Activated CD8-positive, alpha-beta memory T cell treated with anti-CD3 and anti-CD28 coated beads, Interleukin-2, amount 50 U/mL, for 1 hour (primary cell): ENCODE results near the gene ZBTB24.

Experiments
- DNase-seq: peaks from one replicate; pipeline ENCODE4 v3.0.0-alpha.2; 2020; ENCODE audit errors: extremely low read depth

The ZBTB24 gene

GRCh38 chr6:109498936-109499335 lies 15.9 kb upstream of the ZBTB24 start:
- no peak for DNase-seq

GRCh38 chr6:109498052-109498451 lies 15.0 kb upstream of the ZBTB24 start:
- no peak for DNase-seq

GRCh38 chr6:109496036-109496772 lies 13.2 kb upstream of the ZBTB24 start:
- no peak for DNase-seq

DNA sequence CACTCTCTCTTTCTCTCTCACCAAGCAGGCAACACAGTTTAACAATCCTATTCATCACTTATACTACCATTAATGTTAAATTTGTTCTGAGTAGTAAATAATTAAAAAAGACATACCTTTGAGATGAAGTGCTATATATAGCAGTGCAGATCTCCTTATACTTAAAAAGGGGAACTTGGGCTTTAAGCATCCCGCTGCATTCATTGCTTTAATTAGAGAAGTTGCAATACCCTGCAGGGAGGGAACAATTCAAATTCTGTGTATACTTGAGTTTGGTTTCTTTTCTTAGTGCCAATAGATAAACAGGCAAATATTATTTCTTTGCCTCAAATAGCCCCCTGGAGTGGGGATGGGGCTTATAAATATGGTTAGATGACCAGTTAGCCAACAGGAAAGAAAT lies 10.8 kb upstream of the ZBTB24 start:
- DNase-seq, result no peak

- no peak for DNase-seq
These were observed 8.4 kb upstream of the ZBTB24 start for GRCh38 chr6:109491207-109491938.

DNA sequence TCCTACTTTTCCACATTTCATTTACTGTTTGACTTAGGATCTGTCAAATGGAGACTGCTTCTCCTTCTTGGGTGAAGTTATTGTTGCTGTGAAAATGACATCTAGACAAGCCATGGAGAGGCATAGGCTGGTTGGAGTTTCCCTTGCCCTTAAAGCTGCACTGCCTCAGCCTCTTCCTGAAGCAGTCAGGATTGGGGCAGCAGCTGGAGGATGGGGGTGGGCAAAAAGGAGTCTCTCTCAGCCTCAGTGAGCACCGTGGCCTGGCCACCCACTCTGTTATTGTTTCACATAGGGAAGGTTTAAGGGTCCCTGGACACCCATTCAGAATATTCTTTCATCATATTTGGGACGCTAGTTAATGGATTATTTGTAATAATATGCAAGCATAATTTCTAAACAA lies 7.7 kb upstream of the ZBTB24 start:
- DNase-seq, result no peak

DNA sequence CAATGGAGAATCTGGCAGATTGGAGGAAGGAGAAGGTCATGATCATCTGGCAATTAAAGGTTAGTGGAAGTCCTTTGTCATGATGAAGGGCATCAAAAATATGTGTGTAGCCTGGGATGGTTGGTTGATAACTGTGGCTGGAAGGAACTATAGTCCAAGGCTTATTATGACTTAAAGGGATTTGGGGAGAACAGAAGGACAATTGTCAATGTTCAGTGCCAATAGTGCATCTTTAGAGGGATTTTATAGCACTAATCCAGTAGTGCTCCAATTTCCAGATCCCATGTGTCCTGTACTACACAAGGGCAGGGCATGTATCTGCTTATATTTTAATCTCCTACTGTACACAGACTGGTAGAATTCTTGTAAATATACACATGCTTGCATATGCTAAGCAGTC lies 5.0 kb upstream of the ZBTB24 start:
- no peak for DNase-seq

GRCh38 chr6:109486068-109486467 lies 3.0 kb upstream of the ZBTB24 start:
- no peak for DNase-seq

- DNase-seq, result no peak
These were observed 2.4 kb upstream of the ZBTB24 start for GRCh38 chr6:109485266-109485935.

DNA sequence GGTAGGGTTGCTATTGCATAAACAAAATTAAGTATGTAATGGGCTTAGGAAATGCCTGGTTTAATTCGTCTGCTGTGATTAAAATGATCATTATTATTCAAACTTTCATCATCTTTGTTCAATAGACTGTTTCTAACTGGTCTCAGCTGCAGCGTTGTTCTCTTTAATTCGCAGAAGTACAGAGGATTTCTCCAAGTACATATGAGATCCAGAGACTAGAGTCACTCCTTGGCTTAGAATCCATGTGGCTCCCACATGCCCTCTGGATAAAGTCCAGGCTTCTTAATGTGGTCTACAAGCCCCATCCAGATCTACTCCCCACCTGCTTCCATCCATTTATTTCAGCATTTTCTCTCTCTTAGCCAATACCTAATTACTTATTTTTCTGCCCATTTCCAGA lies 1.1 kb upstream of the ZBTB24 start:
- DNase-seq, result no peak

DNA sequence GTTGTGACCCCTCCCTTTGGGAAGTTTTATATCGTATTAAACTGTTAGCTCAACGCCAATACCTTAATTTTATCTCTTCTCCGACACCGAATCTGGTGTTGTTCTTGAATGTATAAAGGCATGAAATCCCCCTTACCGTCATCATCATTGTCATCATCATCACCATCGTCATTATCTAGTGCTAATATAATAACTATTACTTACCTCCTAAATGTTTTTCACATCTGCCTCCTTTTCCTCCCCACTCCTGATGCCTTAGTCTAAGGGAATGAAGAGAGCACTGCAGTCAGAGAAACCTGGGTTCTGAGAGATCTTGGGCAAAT lies 677 bp upstream of the ZBTB24 start:
- DNase-seq, result no peak

GRCh38 chr6:109480993-109481480 lies 2.0 kb downstream of the ZBTB24 start:
- DNase-seq, result no peak

DNA sequence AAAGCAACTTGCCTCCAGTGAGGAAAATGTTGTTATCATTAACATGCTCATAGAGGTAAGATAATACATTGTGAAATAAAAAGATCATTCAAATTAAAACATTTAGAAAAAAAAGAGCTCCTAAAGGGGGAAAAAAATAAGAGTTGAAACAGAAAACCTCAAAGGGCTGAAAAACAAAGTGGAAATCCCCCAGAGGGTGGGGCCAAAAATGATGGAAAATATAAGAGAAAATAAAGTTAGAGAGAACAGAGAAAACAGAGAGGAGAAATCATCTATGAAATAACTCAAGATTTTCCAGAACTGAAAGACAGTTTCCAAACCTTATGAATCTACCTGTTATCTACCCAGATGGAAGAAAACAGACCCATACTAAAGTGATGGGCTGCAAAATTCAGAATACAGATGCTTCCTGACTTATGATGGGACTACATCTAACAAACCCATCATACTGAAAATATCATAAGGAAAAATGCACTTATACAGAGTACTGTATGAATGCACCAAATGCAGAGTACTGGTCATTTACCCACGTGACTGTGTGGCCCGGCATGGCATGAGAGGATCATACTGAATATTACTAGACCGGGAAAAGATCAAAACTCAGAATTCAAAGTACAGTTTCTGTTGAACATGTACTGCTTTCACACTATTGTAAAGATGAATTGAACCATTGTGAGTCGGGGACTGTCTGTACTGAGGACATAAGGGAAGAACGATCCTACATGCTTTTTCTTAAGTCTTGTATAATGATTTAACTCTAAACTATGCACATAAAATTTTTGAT lies 4.0 kb downstream of the ZBTB24 start:
- DNase-seq, result no peak

- no peak for DNase-seq
These were observed 4.7 kb downstream of the ZBTB24 start for GRCh38 chr6:109478222-109478805.

DNA sequence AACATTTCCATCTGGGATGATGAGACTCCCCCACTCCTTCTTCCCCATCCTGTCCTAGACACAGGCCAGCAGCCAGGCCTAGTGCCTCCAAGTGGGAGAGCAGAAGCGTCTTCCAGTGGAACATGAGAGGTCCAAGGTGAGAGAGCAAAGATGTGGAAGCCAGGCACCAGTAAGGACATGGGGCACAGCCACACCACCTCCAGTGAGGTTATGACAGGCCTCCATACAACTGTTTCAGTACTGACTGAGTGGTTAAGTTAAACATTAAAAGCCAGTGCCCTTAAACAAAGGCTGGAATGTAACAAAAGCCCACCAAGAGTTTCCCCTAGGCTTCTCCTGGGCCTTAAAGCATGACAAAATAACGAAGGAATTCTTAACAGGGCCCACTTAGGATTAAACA lies 5.3 kb downstream of the ZBTB24 start:
- DNase-seq, result no peak

- DNase-seq, result no peak
These were observed 5.8 kb downstream of the ZBTB24 start for GRCh38 chr6:109477184-109477583.

- DNase-seq, result no peak
These were observed 7.4 kb downstream of the ZBTB24 start for GRCh38 chr6:109475625-109476024.

DNA sequence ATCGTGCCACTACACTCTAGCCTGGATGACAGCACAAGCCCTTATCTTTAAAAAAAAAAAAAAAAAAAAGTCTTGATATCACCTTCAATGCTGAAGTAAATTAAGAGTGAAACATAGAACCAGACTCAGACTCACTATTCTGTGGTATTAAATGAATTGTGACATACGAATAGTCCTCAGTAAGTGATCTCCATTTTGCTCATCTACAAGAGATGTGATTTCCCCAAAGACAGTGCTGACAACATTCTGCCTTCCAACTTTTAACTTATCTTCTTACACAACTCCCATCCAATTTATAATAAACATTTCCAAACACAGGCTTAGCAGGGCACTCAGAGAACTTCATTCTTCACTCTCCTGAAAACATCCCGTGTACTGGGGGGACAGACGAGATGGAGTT lies 8.0 kb downstream of the ZBTB24 start:
- no peak for DNase-seq

GRCh38 chr6:109473120-109473519 lies 9.9 kb downstream of the ZBTB24 start:
- no peak for DNase-seq

DNA sequence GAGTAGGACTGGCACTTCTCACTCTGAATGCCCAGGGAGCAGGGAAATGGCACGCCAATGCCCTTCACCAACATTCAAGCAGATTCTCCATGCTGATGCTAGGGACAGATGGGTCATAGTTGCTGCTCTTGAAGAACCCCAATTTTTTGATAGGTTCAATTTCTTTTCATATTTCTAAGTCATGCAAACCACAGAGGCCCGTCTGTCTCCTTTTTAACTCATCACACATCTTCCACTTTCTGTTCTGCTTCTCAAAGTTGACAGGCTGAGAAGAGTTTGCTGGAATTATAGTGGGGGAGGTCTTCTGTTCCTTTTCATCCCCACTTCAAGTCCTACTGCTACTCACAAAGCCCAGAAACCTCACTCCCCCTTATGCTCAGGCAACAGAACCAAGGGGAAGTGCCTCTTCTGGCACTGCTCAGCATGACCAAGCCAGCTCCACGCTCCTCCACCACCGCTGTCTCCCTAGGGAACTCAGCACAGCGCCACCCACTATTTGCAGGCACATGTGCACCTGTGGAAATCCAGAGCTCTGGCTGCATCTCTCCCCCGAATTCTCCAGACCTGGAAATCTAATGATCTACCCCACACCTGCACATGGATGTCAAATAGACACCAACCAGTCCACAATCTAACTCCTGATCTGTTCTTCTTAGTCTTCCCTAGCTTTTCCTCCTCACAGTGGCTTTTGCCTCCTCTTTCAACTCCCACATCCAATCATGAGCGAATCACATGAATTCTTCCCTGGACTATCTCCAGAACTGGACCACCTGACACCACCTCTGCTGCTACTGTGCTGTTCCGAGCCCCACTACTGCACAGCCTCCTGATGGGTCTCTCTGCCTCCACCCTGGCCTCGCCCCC lies 10.7 kb downstream of the ZBTB24 start:
- DNase-seq, result no peak
